DLD1 (cell line): ENCODE data around the gene ESPL1.

Source experiments
- in situ Hi-C: cut with HindIII; loops from 2 replicates; pipeline ENCODE4 v1.10.0; 2017; ENCODE audit warnings: low sequenced_read_pairs

The ESPL1 gene

DNA sequence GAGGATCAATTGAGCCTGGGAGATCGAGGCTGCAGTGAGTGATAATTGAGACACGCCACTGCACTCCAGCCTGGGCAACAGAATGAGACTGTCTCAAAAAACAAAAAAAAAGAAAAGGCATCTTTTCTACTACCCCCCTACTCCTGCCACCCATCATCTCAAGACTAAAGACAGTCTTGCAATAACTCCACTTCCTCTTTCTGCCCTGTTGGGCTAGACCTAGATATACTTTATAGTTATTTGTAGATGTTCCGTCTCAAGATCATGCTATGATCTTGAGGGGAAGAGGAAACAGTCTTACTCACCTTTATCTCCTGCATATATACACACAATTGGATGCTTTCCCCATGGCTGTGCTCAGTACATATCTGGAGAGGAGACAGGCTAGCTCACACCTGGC lies 12.1 kb upstream of the ESPL1 start:
- in situ Hi-C loops: no loop called here

DNA sequence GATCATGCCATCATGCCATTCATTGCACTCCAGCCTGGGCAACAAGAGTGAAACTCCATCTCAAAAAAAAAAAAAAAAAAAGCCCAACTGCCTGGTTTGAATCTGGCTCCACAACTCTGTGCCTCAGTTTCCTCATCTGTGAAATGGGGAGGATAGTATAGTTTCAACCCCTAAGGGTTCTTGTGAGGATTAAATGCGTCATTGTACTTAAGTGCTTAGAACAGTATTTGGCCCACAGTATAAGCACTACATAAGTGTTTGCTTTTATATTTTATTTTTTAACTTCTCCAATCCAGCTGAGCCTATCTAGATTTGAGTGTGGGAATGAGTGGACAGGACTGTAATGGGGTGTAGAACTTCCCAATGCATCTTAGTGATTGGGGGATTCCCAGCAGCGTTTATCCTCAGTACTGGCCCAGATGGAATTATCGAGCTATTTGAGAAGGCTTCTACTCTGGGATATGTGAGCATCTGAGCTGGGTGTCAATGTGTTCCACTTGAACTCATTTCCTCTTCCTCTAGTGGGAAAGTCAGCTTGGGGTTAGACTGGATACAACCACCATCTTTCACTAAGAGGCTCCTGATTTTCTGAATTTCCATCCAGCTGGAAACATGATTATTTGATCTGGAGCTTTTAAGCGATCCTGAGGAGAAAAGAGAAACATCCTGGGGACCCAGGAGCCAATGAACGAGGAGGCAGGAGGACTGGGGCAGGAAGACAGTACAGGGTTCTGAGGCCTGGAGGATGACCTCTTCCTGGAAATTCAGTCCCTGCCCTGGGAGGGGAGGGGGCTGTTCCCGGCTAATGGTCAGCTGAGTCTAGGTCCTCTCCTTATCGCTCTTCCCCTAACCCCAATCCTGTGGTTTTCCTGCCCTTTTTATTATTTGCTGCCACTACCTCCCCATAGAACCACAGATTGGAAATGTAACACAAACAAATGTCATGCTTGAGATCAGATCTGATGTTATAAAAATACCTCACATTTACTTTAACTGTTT lies 9.3 kb upstream of the ESPL1 start:
- in situ Hi-C loops: no loop called here

DNA sequence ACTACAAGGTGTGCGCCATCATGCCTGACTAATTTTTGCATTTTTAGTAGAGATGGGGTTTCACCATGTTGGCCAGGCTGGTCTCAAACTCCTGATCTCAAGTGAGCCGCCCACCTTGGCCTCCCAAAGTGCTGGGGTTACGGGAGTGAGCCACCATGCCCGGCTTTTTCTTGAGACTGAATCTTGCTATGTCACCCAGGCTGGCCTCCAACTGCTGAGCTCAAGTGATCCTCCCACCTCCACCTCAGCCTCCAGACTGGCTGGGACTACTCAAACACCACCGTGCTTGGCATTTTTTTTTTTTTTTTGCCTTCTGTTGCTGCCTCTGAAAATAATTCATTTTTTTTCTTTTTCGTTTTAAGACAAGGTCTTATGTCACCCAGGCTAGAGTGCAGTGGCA lies 8.2 kb upstream of the ESPL1 start:
- in situ Hi-C loops: no loop called here

DNA sequence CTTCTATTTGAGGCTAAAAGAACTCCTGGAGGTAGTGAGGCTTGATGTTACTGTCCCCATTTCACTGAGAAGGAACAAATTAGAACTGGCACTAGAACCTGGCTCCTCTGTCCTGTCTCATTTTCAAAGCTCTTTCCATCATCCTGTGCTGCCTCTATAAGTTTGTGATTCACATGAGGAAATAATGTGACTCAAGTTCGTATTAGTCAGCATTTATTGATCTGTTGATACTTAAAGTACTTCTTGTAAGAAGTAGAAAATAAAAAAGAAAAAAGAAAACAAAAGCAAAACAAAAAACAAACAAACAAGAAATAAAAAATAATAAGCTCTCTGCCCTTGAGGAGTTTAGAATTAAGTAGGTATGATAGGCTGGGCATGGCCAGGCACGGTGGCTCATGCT lies 2.3 kb upstream of the ESPL1 start:
- in situ Hi-C loops: no loop called here

- in situ Hi-C loops: no loop called here
Measured at GRCh38 chr12:53267306-53267998, 647 bp upstream of the ESPL1 start.

DNA sequence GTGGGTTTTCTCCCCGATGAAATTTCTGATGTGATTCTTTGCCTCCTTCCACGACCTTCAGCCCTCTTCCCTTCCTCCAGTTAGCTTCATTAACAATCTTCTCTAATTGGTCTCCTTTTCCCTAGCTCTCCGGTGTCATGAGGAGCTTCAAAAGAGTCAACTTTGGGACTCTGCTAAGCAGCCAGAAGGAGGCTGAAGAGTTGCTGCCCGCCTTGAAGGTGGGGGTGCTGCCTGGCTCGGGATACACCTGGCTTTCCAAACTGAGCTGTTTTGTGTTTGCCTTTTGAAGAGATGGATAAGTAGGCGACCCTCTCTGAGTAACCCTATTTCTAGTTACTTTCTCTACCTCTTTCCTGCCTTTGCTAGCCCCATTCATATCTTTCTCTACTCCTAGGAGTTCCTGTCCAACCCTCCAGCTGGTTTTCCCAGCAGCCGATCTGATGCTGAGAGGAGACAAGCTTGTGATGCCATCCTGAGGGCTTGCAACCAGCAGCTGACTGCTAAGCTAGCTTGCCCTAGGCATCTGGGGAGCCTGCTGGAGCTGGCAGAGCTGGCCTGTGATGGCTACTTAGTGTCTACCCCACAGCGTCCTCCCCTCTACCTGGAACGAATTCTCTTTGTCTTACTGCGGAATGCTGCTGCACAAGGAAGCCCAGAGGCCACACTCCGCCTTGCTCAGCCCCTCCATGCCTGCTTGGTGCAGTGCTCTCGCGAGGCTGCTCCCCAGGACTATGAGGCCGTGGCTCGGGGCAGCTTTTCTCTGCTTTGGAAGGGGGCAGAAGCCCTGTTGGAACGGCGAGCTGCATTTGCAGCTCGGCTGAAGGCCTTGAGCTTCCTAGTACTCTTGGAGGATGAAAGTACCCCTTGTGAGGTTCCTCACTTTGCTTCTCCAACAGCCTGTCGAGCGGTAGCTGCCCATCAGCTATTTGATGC lies 797 bp downstream of the ESPL1 start:
- in situ Hi-C loops: no loop called here

- in situ Hi-C loops: no loop called here
Measured at GRCh38 chr12:53274445-53274844, 6.3 kb downstream of the ESPL1 start.

GRCh38 chr12:53276511-53276910 lies 8.4 kb downstream of the ESPL1 start:
- in situ Hi-C loops: no loop called here

- in situ Hi-C loops: no loop called here
Measured at GRCh38 chr12:53277981-53278380, 9.9 kb downstream of the ESPL1 start.

- in situ Hi-C loops: no loop called here
Measured at GRCh38 chr12:53279283-53279869, 11.3 kb downstream of the ESPL1 start.

DNA sequence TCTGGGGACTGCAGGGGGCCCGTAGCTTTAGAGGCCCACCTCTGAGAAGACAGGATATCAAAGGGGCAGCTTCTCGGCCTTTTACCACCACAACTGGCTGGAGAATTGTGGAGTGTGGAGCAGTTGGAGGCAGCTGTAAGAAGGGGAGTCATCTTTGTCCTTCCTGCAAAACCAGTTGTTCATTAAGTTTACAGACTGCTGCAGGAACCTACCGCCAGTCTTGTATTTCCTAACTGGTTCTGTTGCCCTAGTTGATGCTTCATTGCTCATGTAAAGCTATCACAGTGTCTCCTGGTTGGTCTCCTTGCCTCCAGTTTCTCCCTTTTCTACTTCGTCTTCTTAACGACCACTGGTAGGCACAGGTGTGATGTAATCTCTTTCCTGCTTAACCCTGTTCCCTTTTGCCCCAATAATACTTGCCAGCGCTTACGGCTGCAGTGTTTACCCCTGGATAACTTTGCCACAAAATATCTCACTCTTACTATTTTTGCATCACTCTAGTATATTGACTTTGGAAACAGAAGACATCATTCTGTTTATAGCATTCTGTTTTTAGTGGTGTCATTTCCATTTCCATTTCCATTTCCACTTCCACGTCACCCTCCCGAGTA lies 11.9 kb downstream of the ESPL1 start:
- in situ Hi-C loops: no loop called here

DNA sequence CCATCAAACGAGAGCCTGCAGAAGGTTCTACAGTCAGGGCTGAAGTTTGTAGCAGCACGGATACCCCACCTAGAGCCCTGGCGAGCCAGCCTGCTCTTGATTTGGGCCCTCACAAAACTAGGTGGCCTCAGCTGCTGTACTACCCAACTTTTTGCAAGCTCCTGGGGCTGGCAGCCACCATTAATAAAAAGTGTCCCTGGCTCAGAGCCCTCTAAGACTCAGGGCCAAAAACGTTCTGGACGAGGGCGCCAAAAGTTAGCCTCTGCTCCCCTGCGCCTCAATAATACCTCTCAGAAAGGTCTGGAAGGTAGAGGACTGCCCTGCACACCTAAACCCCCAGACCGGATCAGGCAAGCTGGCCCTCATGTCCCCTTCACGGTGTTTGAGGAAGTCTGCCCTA lies 18.3 kb downstream of the ESPL1 start:
- in situ Hi-C loops: no loop called here

DNA sequence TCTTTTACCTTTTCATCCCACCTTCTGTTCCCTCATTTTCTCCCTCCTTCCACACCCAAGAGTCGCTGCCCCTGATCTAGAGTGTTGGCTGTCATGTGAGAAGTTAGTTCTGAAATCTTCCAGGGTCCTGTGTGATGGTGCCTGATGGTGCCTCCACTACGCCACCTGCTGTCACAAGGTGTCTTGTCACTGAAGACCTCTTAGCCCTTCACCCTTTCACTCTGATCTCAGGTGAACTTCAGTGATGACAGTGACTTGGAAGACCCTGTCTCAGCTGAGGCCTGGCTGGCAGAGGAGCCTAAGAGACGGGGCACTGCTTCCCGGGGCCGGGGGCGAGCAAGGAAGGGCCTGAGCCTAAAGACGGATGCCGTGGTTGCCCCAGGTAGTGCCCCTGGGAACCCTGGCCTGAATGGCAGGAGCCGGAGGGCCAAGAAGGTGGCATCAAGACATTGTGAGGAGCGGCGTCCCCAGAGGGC lies 19.7 kb downstream of the ESPL1 start:
- in situ Hi-C loops: no loop called here

DNA sequence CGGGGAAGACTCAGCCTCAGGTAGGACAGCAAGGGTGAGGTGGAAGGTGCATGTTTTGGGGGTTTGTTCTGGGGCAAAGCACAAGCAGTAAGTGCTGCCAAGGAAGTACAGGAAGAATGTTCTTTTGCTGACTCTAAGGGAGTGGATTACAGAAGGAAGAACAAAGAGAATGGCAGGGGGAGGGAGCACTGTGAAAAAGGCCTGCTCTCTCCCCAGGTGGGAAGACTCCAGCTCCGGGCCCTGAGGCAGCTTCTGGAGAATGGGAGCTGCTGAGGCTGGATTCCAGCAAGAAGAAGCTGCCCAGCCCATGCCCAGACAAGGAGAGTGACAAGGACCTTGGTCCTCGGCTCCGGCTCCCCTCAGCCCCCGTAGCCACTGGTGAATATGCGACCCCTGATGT lies 20.2 kb downstream of the ESPL1 start:
- in situ Hi-C loops: no loop called here

- in situ Hi-C loops: no loop called here
Measured at GRCh38 chr12:53289891-53290290, 21.8 kb downstream of the ESPL1 start.

DNA sequence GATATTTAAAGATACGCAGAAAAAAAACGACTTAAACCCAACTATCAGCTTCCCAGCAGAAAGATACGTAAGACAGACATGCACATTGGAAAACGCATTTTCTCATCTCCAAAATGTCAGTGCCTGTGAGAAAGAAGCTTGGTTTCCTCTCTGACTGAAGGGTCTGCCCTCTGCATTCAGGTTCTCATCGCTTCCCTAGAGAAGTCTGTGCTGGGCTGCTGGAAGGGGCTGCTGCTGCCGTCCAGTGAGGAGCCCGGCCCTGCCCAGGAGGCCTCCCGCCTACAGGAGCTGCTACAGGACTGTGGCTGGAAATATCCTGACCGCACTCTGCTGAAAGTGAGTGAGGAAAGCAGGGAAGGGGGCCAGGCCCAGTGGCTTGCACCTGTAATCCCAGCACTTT lies 22.6 kb downstream of the ESPL1 start:
- in situ Hi-C loops: no loop called here

DNA sequence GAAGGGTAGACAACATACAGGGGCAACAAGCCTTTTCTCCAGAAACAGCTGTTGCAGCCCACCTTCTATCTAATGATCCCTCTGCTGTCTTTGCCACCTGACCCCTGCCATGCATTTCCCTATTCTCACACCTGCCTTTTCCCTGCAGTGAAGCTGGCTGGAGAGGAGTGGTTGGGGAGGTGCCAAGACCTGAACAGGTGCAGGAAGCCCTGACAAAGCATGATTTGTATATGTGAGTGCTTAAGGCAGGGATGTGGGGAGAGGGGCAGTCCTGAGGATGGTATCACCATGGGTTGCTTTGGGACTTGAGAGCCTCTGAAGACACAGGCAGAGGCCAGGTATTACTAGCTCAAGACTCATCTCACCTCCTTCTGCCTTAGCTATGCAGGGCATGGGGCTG lies 24.3 kb downstream of the ESPL1 start:
- in situ Hi-C loops: no loop called here

GRCh38 chr12:53295070-53295890 lies 27.2 kb downstream of the ESPL1 start, which contains the start of gene PFDN5:
TSS of gene PFDN5 (plus strand) at chr12:53295542. CDS start at chr12:53295568, 26 bp downstream.
- in situ Hi-C loops: no loop called here

DNA sequence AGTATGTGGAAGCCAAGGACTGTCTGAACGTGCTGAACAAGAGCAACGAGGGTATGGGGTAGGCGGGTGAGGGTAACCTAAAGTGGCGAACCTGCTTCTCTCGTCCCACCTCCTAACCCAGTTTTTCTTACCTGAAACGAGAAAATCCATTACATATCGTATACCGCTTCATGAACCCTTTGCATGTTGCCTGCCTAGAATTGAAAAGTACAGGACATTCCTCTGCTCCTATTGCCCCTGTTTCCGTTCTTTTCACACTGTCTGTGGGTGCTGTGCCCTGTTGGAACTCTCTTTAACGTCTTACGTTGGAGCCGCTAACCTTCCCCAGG lies 27.8 kb downstream of the ESPL1 start:
- in situ Hi-C loops: no loop called here
